AG04450 (cell line): Measurements from ENCODE around the gene ORC3. TPM values are rescaled to one million over a fixed set of nuclear protein-coding genes. Genes with fewer than 3 reads are reported as not detected.

Experiments used
- CTCF ChIA-PET: fragments of 300-600, 350-600 bp; formaldehyde crosslinking; extraction: SDS; loops from one replicate; lab custom pipeline; 2022; ENCODE audit warnings: antibody characterized with exemption, inconsistent platforms; lab: Charles Lee
- POLR2A ChIA-PET: fragments of 350-600 bp; formaldehyde crosslinking; extraction: SDS; loops from one replicate; lab custom pipeline; 2021; ENCODE audit warnings: antibody characterized with exemption, inconsistent platforms; lab: Yijun Ruan, JAX
- DNase-seq: peaks from one replicate; pipeline ENCODE4 v3.0.0-alpha.2; 2011; ENCODE audit warnings: low read depth, low spot score
- H3K27ac ChIP-seq: one replicate; pipeline ENCODE4 v1.5.1; 2012; ENCODE audit warnings: low read depth, low read length, control low read depth
- H3K27me3 ChIP-seq: one replicate; pipeline ENCODE4 v1.6.0; 2012; ENCODE audit warnings: low read length; ENCODE audit not compliant: control insufficient read depth, insufficient read depth
- H3K4me3 ChIP-seq: 2 replicates; pipeline ENCODE4 v1.5.1; 2011; ENCODE audit warnings: mild to moderate bottlenecking, low read depth, low read length, control low read depth
- H3K9me3 ChIP-seq: 2 replicates; pipeline ENCODE4 v1.5.1; 2012; ENCODE audit warnings: low read length; ENCODE audit not compliant: control insufficient read depth, insufficient read depth
- polyA minus RNA-seq: library from RNA; depleted of rRNA, polyadenylated mRNA; stranded (reverse); fragments of >200 nt; gene quantifications from 2 replicates; pipeline ENCODE4 v1.2.3, GENCODE V29; 2011; rRNA and poly(A)+ RNA removed
- polyA plus RNA-seq: library from polyadenylated mRNA; depleted of rRNA; stranded (reverse); fragments of >200 nt; gene quantifications from 2 replicates; pipeline ENCODE4 v1.2.3, GENCODE V29; 2011; rRNA removed
- TF ChIP-seq, protein P1 (sequence below): IDR thresholded peaks from 2 replicates; pipeline ENCODE4 v1.5.1; 2011; ENCODE audit warnings: low read depth, low read length, control low read depth, inconsistent platforms

Gene ORC3
- polyA plus RNA-seq (27.3 and 39.5 TPM in 2 replicates), polyA minus RNA-seq (11.9 and 23.4 TPM in 2 replicates)

DNA sequence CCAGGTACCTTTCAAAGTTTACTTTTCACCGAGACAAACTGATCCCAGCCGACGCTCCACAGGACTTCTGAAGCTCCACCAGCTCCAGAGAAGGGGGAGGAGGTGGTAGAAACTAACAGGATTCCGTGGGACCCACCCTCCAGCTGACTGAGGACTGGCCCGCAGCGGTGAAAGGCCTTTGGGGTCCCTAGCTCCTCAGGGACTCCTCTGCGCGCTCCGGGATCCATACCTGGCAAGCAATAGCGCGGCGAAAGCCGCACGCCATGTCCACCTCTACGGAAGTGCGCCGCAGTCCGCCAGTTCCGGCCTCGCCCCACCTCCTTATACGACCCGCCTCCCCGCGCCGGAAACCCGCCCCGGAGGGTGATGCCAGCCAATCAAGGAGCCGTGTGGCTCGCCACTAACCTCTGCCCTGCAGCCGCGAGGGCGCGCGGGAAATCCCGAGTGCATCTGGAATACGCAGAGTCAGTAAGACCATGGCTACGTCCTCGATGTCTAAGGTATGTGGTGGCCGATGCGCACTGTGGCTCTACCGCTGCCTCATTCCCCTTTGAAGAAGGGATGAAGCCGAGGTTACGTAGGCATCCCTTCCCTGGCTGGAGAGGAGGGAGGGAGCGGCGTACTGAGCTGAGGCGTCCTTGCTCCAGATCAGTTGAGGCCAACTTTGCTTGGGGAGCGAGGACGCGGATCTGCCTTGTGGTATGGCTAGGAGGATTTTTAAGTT is at the start of gene ORC3, which contains the start of gene RARS2:
Gene ORC3, plus strand, starts transcription at position 443 of the 724 bp plus-strand sequence. Its CDS starts 34 bp downstream, at position 477.
Gene RARS2, minus strand, starts transcription at position 295 of the 724 bp plus-strand sequence. Its CDS starts 30 bp downstream, at position 265.
- Histone ChIP-seq H3K4me3 (peak within 1 kb of the TSS; percentile 97), H3K9me3 (no peaks in the 10 kb centered on the region), H3K27me3 (no peaks in the 10 kb centered on the region), H3K27ac (peak within 1 kb of the TSS; percentile 90)
- POLR2A ChIA-PET = interaction anchor here (0.6 to 1.1 kb wide), 8 partner anchors 9 to 167 kb away, joined by 3 to 5 read pairs (median 3); no protein-coding TSS in a partner anchor
- TF ChIP-seq, protein P1, sequence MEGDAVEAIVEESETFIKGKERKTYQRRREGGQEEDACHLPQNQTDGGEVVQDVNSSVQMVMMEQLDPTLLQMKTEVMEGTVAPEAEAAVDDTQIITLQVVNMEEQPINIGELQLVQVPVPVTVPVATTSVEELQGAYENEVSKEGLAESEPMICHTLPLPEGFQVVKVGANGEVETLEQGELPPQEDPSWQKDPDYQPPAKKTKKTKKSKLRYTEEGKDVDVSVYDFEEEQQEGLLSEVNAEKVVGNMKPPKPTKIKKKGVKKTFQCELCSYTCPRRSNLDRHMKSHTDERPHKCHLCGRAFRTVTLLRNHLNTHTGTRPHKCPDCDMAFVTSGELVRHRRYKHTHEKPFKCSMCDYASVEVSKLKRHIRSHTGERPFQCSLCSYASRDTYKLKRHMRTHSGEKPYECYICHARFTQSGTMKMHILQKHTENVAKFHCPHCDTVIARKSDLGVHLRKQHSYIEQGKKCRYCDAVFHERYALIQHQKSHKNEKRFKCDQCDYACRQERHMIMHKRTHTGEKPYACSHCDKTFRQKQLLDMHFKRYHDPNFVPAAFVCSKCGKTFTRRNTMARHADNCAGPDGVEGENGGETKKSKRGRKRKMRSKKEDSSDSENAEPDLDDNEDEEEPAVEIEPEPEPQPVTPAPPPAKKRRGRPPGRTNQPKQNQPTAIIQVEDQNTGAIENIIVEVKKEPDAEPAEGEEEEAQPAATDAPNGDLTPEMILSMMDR = no peak
- CTCF ChIA-PET = no interaction called here
- peak; percentile 82 for DNase-seq

GRCh38 chr6:87540539-87540938 is 49.4 kb upstream of the ORC3 start:
- POLR2A ChIA-PET = interaction anchor here (0.6 kb wide), 1 partner anchor 1763 kb away, joined by 4 read pairs; no protein-coding TSS in a partner anchor
- CTCF ChIA-PET = interaction anchor here (0.7 kb wide), 1 partner anchor 1329 kb away, joined by 3 read pairs; no protein-coding TSS in a partner anchor
- TF ChIP-seq, protein P1 = no peak
- no peak overlapping the region for H3K4me3 ChIP-seq
- no peak overlapping the region for H3K27ac ChIP-seq
- no peak for DNase-seq
- H3K9me3 ChIP-seq = no peaks in the 10 kb centered on the region
- H3K27me3 ChIP-seq = no peaks in the 10 kb centered on the region

DNA sequence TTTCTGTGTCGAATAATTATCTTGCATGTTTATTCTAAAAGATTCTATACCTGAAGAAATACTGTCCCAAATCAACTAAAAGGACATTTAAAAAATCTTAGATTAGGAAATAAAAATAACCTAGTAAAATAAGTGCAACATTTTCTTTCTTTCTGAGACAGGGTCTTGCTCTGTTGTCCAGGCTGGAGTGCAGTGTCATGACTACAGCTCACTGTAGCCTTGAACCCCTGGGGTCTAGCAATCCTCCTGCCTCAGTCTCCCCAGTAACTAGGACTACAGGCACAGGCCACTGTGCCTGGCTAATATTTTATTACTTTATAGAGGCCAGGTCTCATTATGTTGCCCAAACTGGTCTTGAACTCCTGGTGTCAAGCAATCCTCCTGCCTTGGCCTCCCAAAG is 48.9 kb upstream of the ORC3 start:
- TF ChIP-seq, protein P1 = no peak
- no peak for DNase-seq
- Histone ChIP-seq H3K27me3 (no peaks in the 10 kb centered on the region), H3K27ac (no peak overlapping the region), H3K4me3 (no peak overlapping the region), H3K9me3 (no peaks in the 10 kb centered on the region)
- CTCF ChIA-PET = no interaction called here
- POLR2A ChIA-PET = no interaction called here

- CTCF ChIA-PET = no interaction called here
- no peaks in the 10 kb centered on the region for H3K9me3 ChIP-seq
- no peaks in the 10 kb centered on the region for H3K27me3 ChIP-seq
- DNase-seq = no peak
- POLR2A ChIA-PET = no interaction called here
- no peak overlapping the region for H3K4me3 ChIP-seq
- TF ChIP-seq, protein P1 = no peak
- no peak overlapping the region for H3K27ac ChIP-seq
Measured at GRCh38 chr6:87541744-87542143, 48.2 kb upstream of the ORC3 start.
